GM12878 (cell line): Measurements from ENCODE around the gene FLT1. TPM values are rescaled to one million over a fixed set of nuclear protein-coding genes. Genes with fewer than 3 reads are reported as not detected.

Experiments
- ASH2L ChIP-seq: fragments of 300-600, 200-600 bp; sonication (generic); IDR thresholded peaks from 2 replicates; pipeline ENCODE4 v1.6.1; 2017; ENCODE audit warnings: low read depth, mild to moderate bottlenecking, borderline replicate concordance
- BCLAF1 ChIP-seq: fragments of 450-650 bp; IDR thresholded peaks from 2 replicates; pipeline ENCODE4 v1.6.1; 2017; ENCODE audit warnings: antibody characterized with exemption, mild to moderate bottlenecking, moderate library complexity
- BHLHE40 ChIP-seq, 2 experiments: fragments of 450-650 bp in 1 of 2; IDR thresholded peaks; 2 replicates each; pipeline ENCODE4 v1.6.1; 2011 to 2017; ENCODE audit warnings: low read depth in 2 of 2, borderline replicate concordance in 1 of 2, improper control_type of control experiment in 1 of 2, low read length in 1 of 2, mild to moderate bottlenecking in 1 of 2
- BRCA1 ChIP-seq: IDR thresholded peaks from 2 replicates; pipeline ENCODE4 v1.6.1; 2011; ENCODE audit warnings: low read depth, low read length, improper control_type of control experiment
- CREM ChIP-seq: IDR thresholded peaks from 2 replicates; pipeline ENCODE4 v1.6.1; 2014; ENCODE audit warnings: antibody characterized with exemption, low read depth
- ELK1 ChIP-seq: IDR thresholded peaks from 2 replicates; pipeline ENCODE4 v1.6.1; 2012; ENCODE audit warnings: low read depth, low read length, improper control_type of control experiment
- IKZF2 ChIP-seq, 2 experiments: fragments of 450-650 bp; IDR thresholded peaks; 2 replicates each; pipeline ENCODE4 v1.6.1; 2017; ENCODE audit warnings: mild to moderate bottlenecking in 2 of 2, moderate library complexity in 2 of 2
- IRF5 ChIP-seq: fragments of 450-650 bp; IDR thresholded peaks from 2 replicates; pipeline ENCODE4 v1.6.1; 2017; ENCODE audit warnings: borderline replicate concordance
- JUNB ChIP-seq: IDR thresholded peaks from 2 replicates; pipeline ENCODE4 v1.6.1; 2016; ENCODE audit warnings: antibody characterized with exemption, mild to moderate bottlenecking
- NFIC ChIP-seq: IDR thresholded peaks from 2 replicates; pipeline ENCODE4 v1.6.1; 2012; ENCODE audit warnings: low read depth, mild to moderate bottlenecking, inconsistent platforms, low read length, moderate library complexity
- NFXL1 ChIP-seq: fragments of 450-650 bp; IDR thresholded peaks from 2 replicates; pipeline ENCODE4 v1.6.1; 2017; ENCODE audit warnings: antibody characterized with exemption, mild to moderate bottlenecking, borderline replicate concordance
- NRF1 ChIP-seq: conservative IDR thresholded peaks from 2 replicates; pipeline ENCODE4 v1.6.1; 2011; ENCODE audit warnings: mild to moderate bottlenecking, low read depth, low read length, improper control_type of control experiment
- POU2F2 ChIP-seq: IDR thresholded peaks from 3 replicates; pipeline ENCODE4 v1.6.1; 2011; ENCODE audit warnings: low read depth, mild to moderate bottlenecking, low read length, borderline replicate concordance
- RCOR1 ChIP-seq: conservative IDR thresholded peaks from 2 replicates; pipeline ENCODE4 v1.6.1; 2012; ENCODE audit warnings: low read depth, low read length, improper control_type of control experiment
- REST ChIP-seq: IDR thresholded peaks from 2 replicates; pipeline ENCODE4 v1.6.1; 2012; ENCODE audit warnings: mild to moderate bottlenecking, low read depth, low read length
- SIN3A ChIP-seq: IDR thresholded peaks from 2 replicates; pipeline ENCODE4 v1.6.1; 2012; ENCODE audit warnings: low read depth, low read length, improper control_type of control experiment
- SPI1 ChIP-seq: IDR thresholded peaks from 2 replicates; pipeline ENCODE4 v1.6.1; 2011; ENCODE audit warnings: low read depth, mild to moderate bottlenecking, low read length, moderate library complexity, borderline replicate concordance; ENCODE audit not compliant: insufficient read depth
- ZNF687 ChIP-seq: fragments of 450-650 bp; IDR thresholded peaks from 2 replicates; pipeline ENCODE4 v1.6.1; 2017; ENCODE audit warnings: mild to moderate bottlenecking, moderate library complexity
- polyA plus RNA-seq, 11 experiments: library from polyadenylated mRNA; depleted of rRNA in 4 of 11; unstranded in 6 of 11; stranded (reverse) in 5 of 11; fragments of >200 nt; fragmentation: Nextera tagmentation in 4 of 11; fragmentation: Illumina TruSeq in 1 of 11; extraction: Ambion mirVana in 4 of 11; extraction: Trizol in 1 of 11; gene quantifications; 1 replicate in 1 of 11; 2 replicates in 10 of 11; pipeline versions ENCODE4 v1.2.1 to v1.2.3, GENCODE V29; 2011 to 2016; ENCODE audit warnings: inconsistent platforms in 2 of 11, missing spikeins in 2 of 11, low read depth in 1 of 11
- total RNA-seq, 4 experiments: library from RNA; depleted of rRNA in 3 of 4; stranded (reverse); fragments of >200 nt in 3 of 4; fragmentation: Illumina TruSeq in 1 of 4; extraction: Trizol in 1 of 4; gene quantifications; 2 replicates each; pipeline versions ENCODE4 v1.2.1 to v1.2.3, GENCODE V29; 2013 to 2021

The FLT1 gene
- total and polyA plus RNA-seq, 10 of the 15 experiments (the other 5 are each of a cell fraction or from before 2014, with no cell fraction given): 0.55 to 5.6 (median 0.84) TPM

GRCh38 chr13:28286263-28286662 lies 208.7 kb downstream of the FLT1 start (continued):
- TF ChIP-seq BRCA1 (no peak), ELK1 (no peak), NRF1 (no peak), NFXL1 (no peak), CREM (peak; percentile 52; the same call in 1 of the 2 replicates), RCOR1 (no peak), IKZF2 (IDR thresholded peaks at IDR 0.05) (peak in 1 of 2 experiments; percentile 31; a peak in 1 of 4 replicates), ASH2L (no peak), NFIC (peak; percentile 69), SIN3A (no peak), IRF5 (no peak), ZNF687 (no peak), SPI1 (0 out of 2 replicates have a peak, but pooled peaks have one; percentile 27), BHLHE40 (IDR thresholded peaks at IDR 0.05; ENCODE audit: borderline replicate concordance in 1 of 2, low read depth in 2 of 2, low read length in 1 of 2) (no peak), REST (no peak), BCLAF1 (no peak), JUNB (no peak), POU2F2 (no peak)
